GM12891 (cell line): ENCODE data around the gene PDZRN3.

Source experiments
- DNase-seq: peaks from one replicate; pipeline ENCODE4 v3.0.0; 2011; ENCODE audit warnings: low spot score; ENCODE audit not compliant: insufficient read length
- FAIRE-seq: peaks from 2 replicates; lab custom pipeline; 2011; peaks lifted over from hg19 to GRCh38; lab: Jason Lieb, UNC
- PAX5 ChIP-seq: IDR thresholded peaks from 2 replicates; pipeline ENCODE4 v1.6.1; 2011; ENCODE audit warnings: low read length, moderate library complexity, mild to moderate bottlenecking; ENCODE audit not compliant: insufficient read depth, severe bottlenecking
- POLR2A ChIP-seq: IDR thresholded peaks from 2 replicates; pipeline ENCODE4 v1.6.1; 2011; ENCODE audit warnings: low read depth, low read length, control low read depth
- POLR2AphosphoS5 ChIP-seq: IDR thresholded peaks from 2 replicates; pipeline ENCODE4 v1.6.1; 2011; ENCODE audit warnings: low read depth, low read length, control low read depth
- POU2F2 ChIP-seq: IDR thresholded peaks from 2 replicates; pipeline ENCODE4 v1.6.1; 2011; ENCODE audit warnings: low read depth, mild to moderate bottlenecking, control low read depth, low read length, moderate library complexity
- SPI1 ChIP-seq: IDR thresholded peaks from 2 replicates; pipeline ENCODE4 v1.6.1; 2011; ENCODE audit warnings: low read depth, low read length, control low read depth
- TAF1 ChIP-seq: IDR thresholded peaks from 2 replicates; pipeline ENCODE4 v1.6.1; 2011; ENCODE audit warnings: low read depth, low read length, control low read depth

The PDZRN3 gene

GRCh38 chr3:73393005-73393404 lies 231.7 kb downstream of the PDZRN3 start:
- no peak for FAIRE-seq
- no peak for DNase-seq
- no peak for TF ChIP-seq POU2F2
- TF ChIP-seq SPI1 = no peak
- TF ChIP-seq TAF1 = no peak
- TF ChIP-seq POLR2A = no peak
- no peak for TF ChIP-seq POLR2AphosphoS5
- TF ChIP-seq PAX5 = no peak

- no peak for FAIRE-seq
- no peak for DNase-seq
- TF ChIP-seq POU2F2 (no peak), TAF1 (no peak), POLR2AphosphoS5 (no peak), SPI1 (no peak), POLR2A (no peak), PAX5 (no peak)
Measured at GRCh38 chr3:73391984-73392383, 232.8 kb downstream of the PDZRN3 start.

- TF ChIP-seq TAF1 (no peak), POU2F2 (no peak), POLR2AphosphoS5 (no peak), PAX5 (no peak), SPI1 (no peak), POLR2A (no peak)
- FAIRE-seq (no peak), DNase-seq (no peak)
Measured at GRCh38 chr3:73389928-73390327, 234.8 kb downstream of the PDZRN3 start.

- no peak for TF ChIP-seq POLR2A
- TF ChIP-seq PAX5 = no peak
- TF ChIP-seq TAF1 = no peak
- TF ChIP-seq POU2F2 = no peak
- TF ChIP-seq SPI1 = no peak
- no peak for TF ChIP-seq POLR2AphosphoS5
- FAIRE-seq (no peak), DNase-seq (no peak)
Measured at GRCh38 chr3:73389117-73389813, 235.5 kb downstream of the PDZRN3 start.

GRCh38 chr3:73385568-73385967 lies 239.2 kb downstream of the PDZRN3 start:
- TF ChIP-seq POU2F2 = no peak
- no peak for TF ChIP-seq TAF1
- TF ChIP-seq SPI1 = no peak
- TF ChIP-seq PAX5 = no peak
- no peak for TF ChIP-seq POLR2AphosphoS5
- TF ChIP-seq POLR2A = no peak
- DNase-seq (no peak), FAIRE-seq (no peak)

- no peak for FAIRE-seq
- DNase-seq = no peak
- TF ChIP-seq PAX5 (no peak), POLR2AphosphoS5 (no peak), POLR2A (no peak), SPI1 (no peak), POU2F2 (no peak), TAF1 (no peak)
Measured at GRCh38 chr3:73384091-73384906, 240.4 kb downstream of the PDZRN3 start.

- no peak for TF ChIP-seq POLR2AphosphoS5
- no peak for TF ChIP-seq POLR2A
- TF ChIP-seq TAF1 = no peak
- TF ChIP-seq SPI1 = no peak
- no peak for TF ChIP-seq PAX5
- no peak for TF ChIP-seq POU2F2
- FAIRE-seq (no peak), DNase-seq (no peak)
Measured at GRCh38 chr3:73383470-73384049, 241.2 kb downstream of the PDZRN3 start.

GRCh38 chr3:73381551-73381950 lies 243.2 kb downstream of the PDZRN3 start:
- FAIRE-seq (no peak), DNase-seq (no peak)
- TF ChIP-seq POLR2AphosphoS5 (no peak), PAX5 (no peak), SPI1 (no peak)

- no peak for DNase-seq
- FAIRE-seq = no peak
- no peak for TF ChIP-seq SPI1
- no peak for TF ChIP-seq POU2F2
- no peak for TF ChIP-seq PAX5
- no peak for TF ChIP-seq POLR2A
- no peak for TF ChIP-seq TAF1
Measured at GRCh38 chr3:73380735-73381532, 243.8 kb downstream of the PDZRN3 start.
